GM19240 (cell line): ENCODE measurements around the gene PEAK3.

Experiments used
- DNase-seq: peaks from one replicate; pipeline ENCODE4 v3.0.0; 2011; ENCODE audit warnings: low spot score; ENCODE audit not compliant: insufficient read length

The PEAK3 gene

GRCh38 chr19:2315121-2315817 lies 33.3 kb upstream of the PEAK3 start:
- DNase-seq = no peak

- no peak for DNase-seq
Observed at GRCh38 chr19:2312820-2313501, 31.0 kb upstream of the PEAK3 start.

GRCh38 chr19:2311093-2311492 lies 29.1 kb upstream of the PEAK3 start:
- DNase-seq = no peak

- DNase-seq = no peak
Observed at GRCh38 chr19:2309734-2310362, 27.9 kb upstream of the PEAK3 start.

DNA sequence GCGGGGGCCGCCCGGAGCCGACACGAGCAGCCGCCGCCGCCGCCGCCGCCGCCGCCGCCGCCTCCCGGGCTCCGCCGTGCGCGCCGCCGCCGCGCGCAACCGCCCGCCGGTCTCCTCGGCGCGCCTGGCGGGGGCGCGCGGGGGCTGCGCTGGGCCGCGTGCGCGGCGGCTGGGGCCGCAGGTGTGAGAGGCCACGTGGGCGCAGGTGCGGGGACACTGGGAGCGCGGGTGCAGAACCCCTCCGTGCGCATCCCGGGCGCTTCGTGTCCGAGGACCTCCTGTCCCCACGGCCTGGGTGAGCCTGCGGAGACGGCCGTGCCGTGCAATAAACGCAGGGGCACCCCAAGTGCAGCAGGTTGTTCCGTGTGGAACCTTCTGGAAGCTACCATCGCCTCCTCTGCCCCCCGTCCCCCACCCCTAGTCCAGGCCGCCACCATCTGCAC lies 26.2 kb upstream of the PEAK3 start, which contains the start of gene LINGO3:
TSS of gene LINGO3 (minus strand) at position 41 of the 443 bp plus-strand sequence. CDS start 16,378 bp downstream, outside the sequence.
- DNase-seq = no peak

DNA sequence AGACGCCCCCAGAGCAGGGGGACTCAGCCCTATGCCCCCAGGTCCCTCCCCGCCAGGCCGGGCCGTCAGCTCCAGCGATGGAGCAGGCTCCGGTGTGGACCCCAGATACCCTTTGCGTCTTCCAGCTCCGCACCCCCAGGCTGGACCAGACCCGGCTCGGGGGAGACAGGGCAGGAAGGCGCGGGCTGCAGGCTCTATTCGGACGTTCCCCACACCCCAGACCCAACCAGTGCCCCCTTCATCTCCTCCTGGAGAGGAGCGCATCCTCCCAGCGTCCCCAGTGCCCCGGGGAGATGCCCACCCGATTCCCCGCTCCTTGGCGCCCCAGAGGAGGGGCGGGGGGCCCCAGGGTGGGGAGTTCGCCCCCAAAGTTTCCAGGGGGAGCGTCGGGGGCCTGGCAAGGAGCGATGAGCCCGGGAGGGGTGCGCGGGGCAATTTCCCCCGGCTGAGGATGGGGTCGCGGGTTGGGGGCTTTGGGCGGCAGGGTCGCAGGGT lies 25.6 kb upstream of the PEAK3 start:
- DNase-seq = no peak

DNA sequence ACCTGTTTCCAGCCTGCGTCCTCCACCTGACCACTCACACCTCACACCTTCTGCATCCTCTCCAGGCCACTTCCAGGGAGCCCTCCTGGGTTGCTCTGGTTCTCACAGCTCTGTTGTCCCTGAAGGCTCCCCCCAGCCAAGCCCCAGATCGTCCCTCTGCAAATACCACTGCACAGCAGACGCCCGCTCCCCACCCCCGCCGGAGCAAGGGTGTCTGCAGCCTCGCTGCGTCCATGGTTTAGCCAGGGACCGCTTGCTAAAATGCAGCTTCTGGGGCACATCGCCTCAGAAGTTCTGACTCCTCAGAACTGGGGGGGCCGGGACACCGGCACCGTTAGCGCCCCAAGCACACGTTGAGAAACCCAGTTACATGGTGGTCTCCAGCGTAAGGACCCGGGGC lies 25.0 kb upstream of the PEAK3 start:
- no peak for DNase-seq

DNA sequence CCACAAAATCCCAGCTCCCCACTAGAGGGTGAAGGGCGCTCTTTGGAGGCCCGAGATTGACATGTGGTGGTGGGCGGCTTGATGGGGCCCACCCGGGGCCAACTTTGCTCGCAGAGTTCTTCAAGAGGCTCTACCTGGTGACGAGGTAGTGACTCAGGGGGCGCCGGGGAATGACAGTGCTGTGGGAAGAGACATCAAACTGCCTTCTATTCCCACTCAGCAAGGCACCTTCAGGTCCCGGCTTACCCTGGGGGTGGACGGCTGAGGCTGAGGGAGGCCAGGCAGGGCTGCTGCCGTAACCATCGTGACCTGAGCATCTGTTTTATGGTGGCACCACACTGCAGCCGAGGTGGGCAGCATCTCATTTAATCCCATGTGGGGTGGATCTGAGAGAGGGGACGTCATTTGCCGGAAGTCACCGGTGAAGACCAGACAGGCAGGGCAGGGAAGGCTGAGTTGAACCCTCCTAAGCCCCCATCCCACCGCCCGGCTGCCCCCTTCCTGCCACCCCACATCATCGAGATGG lies 24.4 kb upstream of the PEAK3 start:
- DNase-seq = no peak

GRCh38 chr19:2305452-2306280 lies 23.7 kb upstream of the PEAK3 start:
- DNase-seq = no peak

- no peak for DNase-seq
Observed at GRCh38 chr19:2303211-2303798, 21.3 kb upstream of the PEAK3 start.

DNA sequence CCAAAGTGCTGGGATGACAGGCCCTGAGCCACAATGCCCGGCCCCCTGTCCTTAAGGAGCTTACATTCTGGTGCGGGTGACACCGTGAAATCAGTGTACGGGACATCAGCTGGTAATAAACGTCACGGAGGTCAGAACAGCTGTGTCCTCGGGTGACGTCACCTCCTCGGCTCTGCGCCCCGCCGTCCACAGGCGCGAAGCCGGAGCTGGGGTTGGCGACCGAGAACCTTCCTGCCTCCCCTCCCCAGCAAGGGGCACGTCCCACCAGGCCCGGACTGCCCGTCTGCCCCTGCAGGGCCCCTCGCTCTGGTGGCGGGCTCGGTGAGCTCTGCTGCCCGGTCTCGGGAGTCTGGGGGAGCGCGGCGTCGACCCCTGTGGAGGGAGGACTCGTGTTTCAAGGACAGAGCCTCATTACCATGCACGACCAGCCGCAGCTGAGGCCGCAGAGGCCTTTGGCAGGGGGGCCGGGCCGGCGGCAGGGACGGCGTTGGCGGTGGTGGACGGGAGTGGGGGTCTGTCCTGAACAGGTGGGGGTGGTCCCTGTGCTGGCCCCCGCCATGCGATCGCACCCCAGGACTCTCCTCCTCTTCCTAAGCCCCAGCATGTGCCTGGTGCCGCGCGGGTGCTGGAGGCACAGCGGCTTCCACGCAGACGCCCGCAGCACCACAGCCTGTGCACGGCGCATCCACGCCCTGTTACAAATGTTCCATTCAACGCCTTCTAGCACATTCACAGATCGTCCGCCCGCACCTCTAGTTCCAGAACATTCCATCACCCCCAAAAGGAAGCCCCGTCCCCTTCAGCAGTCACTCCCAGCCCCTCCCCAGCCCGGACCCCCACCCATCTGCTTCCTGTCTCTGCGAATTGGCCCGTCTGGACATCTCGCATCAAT lies 20.6 kb upstream of the PEAK3 start:
- DNase-seq = no peak

- no peak for DNase-seq
Observed at GRCh38 chr19:2300533-2300932, 18.6 kb upstream of the PEAK3 start.

- no peak for DNase-seq
Observed at GRCh38 chr19:2296141-2296540, 14.2 kb upstream of the PEAK3 start.

DNA sequence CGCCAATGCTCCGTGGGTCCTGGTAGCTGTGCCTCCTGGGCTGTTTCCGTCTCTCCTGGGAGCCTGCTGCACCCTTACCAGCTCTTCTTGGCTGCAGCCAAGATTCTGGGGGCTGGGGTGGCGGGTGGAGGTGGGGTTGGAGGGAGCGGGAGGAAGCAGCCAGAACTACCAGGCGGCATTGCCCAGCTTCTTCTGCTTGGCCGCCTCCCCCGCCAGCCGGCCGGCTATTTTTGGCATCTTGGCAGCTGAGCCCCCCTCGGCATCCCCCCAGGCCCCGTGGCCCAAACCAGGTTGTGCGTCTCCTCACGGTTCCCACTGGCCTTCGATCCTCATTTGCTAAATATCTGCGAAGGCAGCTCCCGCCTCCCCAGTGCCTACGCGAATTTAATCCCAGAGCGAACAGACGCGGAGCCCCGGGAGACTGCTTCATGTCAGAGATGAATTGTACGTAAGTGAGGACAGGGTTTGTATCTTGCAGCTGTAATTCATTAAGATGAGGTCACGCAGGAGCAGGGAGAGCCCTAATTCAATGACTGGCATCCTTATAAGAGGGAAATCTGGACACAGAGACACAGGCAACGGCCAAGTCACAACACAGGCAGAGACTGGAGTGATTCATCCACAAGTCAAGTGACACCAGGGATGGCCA lies 12.8 kb upstream of the PEAK3 start:
- no peak for DNase-seq

GRCh38 chr19:2291185-2291751 lies 9.3 kb upstream of the PEAK3 start:
- DNase-seq = no peak

DNA sequence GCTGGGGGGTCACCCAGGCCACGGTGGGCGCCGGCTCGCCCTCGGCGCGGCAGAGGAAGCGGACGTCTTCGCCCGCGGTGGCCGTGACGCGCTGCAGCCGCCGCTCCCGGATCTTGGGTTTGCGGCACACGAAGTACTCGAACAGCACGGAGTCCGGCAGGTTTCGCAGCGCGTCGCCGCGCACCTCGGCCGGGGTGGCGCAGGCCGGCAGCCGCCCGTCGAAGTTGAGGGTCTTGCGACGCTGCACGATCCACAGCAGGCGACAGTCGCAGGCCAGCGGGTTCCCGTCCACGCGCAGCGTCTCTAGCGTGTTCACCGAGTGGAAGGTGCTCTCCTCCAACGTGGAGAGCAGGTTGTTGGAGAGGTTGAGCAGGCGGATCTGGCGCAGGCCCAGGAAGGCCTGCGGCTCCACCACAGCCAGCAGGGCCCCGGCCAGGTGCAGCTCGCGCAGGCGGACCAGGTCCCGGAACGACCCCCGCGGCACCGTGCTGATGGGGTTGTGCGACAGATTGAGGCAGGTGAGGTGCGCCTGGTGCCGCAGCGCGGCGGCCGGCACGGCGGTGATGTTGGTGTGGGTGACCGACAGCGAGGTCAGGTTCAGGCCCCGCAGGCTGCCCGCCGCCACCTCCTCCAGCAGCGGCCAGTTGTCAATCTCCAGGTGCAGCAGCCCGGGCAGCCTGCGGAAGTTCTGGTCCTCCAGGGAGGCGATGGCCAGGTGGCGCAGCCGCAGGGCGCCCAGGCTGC lies 8.6 kb upstream of the PEAK3 start:
- no peak for DNase-seq

- DNase-seq = peak; percentile 87
Observed at GRCh38 chr19:2289714-2290435, 7.9 kb upstream of the PEAK3 start.
